GM19023 (cell line): ENCODE results near the gene ITGAL.
A peak's percentile ranks its signal among the peaks of the same experiment; 100 is the strongest.

ENCODE experiments used
- ATAC-seq: cut with Tn5 transposase; IDR thresholded peaks from one replicate; pipeline ENCODE4 v1.9.1; 2021; ENCODE audit warnings: mild to moderate bottlenecking, moderate library complexity; ENCODE audit not compliant: unreplicated experiment

Gene ITGAL

DNA sequence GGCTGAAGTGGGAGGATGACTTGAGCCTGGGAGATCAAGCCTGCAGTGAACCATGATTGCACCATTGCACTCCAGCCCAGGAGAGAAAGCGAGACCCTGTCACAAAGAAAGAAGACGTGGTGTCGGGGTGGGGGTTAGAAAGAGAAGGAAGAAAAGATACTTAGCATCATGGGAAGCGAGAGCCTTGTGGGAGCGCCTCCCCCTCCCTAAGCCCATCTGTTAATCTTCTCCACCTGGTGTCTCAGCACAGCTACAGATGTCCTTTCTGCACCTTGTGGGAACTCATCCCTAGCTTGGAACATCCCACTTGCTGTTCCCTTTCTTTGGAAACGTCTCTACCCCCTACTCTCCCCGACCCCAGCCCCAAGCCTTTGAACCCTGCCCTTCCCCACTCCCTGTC lies 93.0 kb downstream of the ITGAL start:
- ATAC-seq = no peak

DNA sequence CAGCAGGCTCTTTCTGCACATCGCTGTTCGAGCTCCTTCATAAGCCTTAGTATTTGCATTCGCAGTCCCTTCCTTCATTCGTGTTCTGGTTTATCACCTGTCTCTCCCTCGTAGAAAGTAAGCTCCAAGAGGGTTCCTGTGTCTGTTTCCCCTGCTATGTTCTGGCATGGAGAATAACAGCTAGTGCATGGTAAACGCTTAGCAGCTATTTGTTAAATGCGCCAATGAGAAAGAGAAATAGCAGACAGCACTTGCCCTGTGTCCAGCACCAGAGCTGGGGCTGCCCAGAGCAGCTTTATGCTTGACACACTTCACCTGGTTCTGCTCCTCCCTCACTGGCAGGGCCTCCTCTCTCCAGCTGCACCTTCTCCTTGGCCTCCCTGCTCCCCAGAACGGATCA lies 93.4 kb downstream of the ITGAL start:
- ATAC-seq = no peak

GRCh38 chr16:30566531-30566930 lies 94.0 kb downstream of the ITGAL start:
- ATAC-seq = no peak

DNA sequence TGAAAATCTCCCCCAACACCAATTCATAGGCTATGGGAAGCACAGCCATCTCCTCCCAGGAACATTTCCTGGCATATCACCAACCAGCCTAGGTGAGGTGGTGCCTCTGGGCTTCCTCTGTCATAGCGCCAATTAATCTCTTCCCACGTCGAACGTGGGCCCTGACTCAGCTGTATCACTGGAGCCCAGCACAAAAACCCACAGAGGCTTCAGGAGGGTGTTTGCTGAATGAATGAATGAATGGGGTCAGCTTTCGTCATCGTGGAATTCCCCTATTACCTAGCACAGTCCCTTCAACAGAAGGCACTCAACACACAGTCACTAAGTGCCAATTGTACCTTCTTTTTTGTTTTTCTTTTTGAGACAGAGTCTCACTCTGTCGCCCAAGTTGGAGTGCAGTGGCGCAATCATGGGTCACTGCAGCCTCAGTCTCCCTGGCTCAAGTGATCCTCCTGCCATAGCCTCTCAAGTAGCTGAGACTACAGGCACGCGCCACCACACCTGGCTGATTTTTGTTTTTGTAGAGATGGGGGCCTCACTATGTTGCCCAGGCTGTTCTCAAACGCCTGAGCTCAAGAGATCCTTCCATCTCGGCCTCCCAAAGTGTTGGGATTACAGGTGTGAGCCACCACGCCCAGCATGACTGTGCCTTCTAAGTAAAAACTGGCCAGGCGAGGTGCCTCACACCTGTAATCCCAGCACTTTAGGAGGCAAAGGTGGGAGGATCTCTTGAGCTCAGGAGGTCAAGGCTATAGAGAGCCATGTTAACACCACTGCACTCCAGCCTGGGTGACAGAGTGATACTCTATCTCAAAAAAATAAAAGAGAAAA lies 94.8 kb downstream of the ITGAL start:
- ATAC-seq = no peak

- ATAC-seq = no peak
Observed at GRCh38 chr16:30567991-30568638, 95.6 kb downstream of the ITGAL start.

DNA sequence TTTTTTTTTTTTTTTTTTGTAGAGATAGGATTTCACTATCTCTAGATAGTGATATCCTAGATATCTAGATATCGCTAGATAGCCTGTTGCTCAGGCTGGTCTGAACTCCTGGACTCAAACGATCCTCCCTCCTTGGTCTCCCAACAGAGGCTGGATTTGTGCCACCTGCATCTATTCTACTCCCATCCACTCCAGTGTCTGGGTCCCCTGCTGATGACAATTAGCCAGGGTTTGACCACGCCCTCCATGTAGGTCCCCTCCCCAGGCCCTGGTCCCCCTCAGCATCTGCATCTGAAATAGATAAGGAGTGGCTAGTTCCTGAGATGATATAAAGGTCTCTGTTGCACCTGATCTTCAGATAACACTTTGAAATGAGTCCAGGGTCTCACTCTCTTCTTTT lies 96.7 kb downstream of the ITGAL start:
- no peak for ATAC-seq

- ATAC-seq = no peak
Observed at GRCh38 chr16:30569746-30570635, 97.4 kb downstream of the ITGAL start.

DNA sequence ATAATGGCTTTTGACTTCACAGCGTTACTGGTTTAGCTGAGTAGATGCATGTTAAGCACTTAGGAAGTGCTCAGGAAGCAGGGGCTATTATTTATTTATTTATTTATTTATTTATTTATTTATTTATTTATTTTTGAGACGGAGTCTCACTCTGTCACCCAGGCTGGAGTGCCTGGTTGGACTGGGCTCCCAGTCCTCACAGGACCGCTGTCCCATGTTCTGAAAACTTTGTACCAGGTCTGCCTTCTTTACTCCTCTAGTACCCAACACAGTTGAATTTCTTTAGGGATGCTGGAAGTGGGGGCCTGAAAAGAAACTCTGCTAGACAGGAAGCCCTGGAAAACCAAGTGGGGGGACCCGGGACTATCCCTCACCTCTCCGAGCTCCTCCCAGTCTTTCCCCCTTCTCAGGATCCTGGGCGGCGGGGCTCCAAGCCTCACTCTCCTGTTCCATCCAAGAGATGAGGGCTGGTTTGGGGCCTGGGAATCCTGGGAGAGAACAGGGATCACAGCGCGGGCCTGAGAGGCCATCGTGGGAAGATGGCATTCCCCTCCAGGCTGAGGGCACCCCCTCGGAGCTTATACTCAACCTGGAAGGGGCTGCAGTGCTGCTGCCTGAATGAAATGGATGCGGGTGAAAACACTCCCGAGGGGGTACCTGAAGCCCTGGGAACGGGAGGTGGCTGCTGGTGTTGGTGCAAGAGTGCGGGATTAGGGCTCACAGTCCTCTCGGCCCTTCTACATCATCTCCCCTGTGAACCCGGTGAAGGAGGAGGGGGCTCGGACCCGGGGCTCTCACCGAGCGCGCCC lies 98.3 kb downstream of the ITGAL start:
- ATAC-seq = no peak

GRCh38 chr16:30571445-30572322 lies 99.1 kb downstream of the ITGAL start, which contains the start of gene ZNF688:
Gene ZNF688 (minus strand): TSS chr16:30571714. CDS start chr16:30571629, 85 bp downstream.
- ATAC-seq = peak; percentile 77
